Spleen (tissue), 11 donors: Measurements from ENCODE around the gene NFASC. TPM values are rescaled to one million over a fixed set of nuclear protein-coding genes. Genes with fewer than 3 reads are reported as not detected.

Experiments used
- DNase-seq: peaks from one replicate; pipeline ENCODE4 v3.0.0-alpha.2; 2020
- H3K27ac ChIP-seq, 8 donors: fragments of 200-600 bp; sonication (generic) in 7 of 8; 1 replicate in 4 of 8; 2 replicates in 4 of 8; pipeline versions ENCODE4 v1.5.0 to v1.8.0; 2016 to 2021; ENCODE audit warnings: inconsistent platforms in 4 of 8, mild to moderate bottlenecking in 4 of 8, moderate library complexity in 1 of 8
- H3K27me3 ChIP-seq, 7 donors: fragments of 200-600 bp; sonication (generic) in 6 of 7; replicated peaks in 1 of 7; 1 replicate in 4 of 7; 2 replicates in 3 of 7; pipeline versions ENCODE4 v1.5.0 to v1.8.0; 2016 to 2021; ENCODE audit warnings: inconsistent platforms in 3 of 7, mild to moderate bottlenecking in 1 of 7
- H3K36me3 ChIP-seq, 6 donors: fragments of 200-600 bp; sonication (generic) in 5 of 6; 1 replicate in 4 of 6; 2 replicates in 2 of 6; pipeline versions ENCODE4 v1.5.0 to v1.8.0; 2016 to 2021; ENCODE audit warnings: inconsistent platforms in 2 of 6
- H3K4me1 ChIP-seq, 6 donors: fragments of 200-600 bp; sonication (generic) in 5 of 6; 1 replicate in 3 of 6; 2 replicates in 3 of 6; pipeline versions ENCODE4 v1.5.0 to v1.8.0; 2016 to 2021; ENCODE audit warnings: inconsistent platforms in 3 of 6
- H3K4me3 ChIP-seq, 8 donors: fragments of 200-600 bp; sonication (generic) in 7 of 8; 1 replicate in 4 of 8; 2 replicates in 4 of 8; pipeline versions ENCODE4 v1.5.0 to v1.8.0; 2016 to 2021; ENCODE audit warnings: inconsistent platforms in 4 of 8, mild to moderate bottlenecking in 4 of 8, moderate library complexity in 2 of 8
- H3K9me3 ChIP-seq, 8 donors: fragments of 200-600 bp; sonication (generic) in 7 of 8; 1 replicate in 4 of 8; 2 replicates in 4 of 8; pipeline versions ENCODE4 v1.5.0 to v1.8.0; 2016 to 2021; ENCODE audit warnings: inconsistent platforms in 4 of 8
- POLR2A ChIP-seq, 3 donors: fragments of 450-650 bp; IDR thresholded peaks; one replicate each; pipeline ENCODE4 v1.5.1; 2017; ENCODE audit warnings: antibody characterized with exemption in 3 of 3, mild to moderate bottlenecking in 1 of 3
- POLR2AphosphoS5 ChIP-seq, 3 donors: sonication (generic); formaldehyde crosslinking; IDR thresholded peaks; one replicate each; pipeline ENCODE4 v1.5.1; 2017; ENCODE audit warnings: antibody characterized with exemption in 3 of 3
- WGBS, 5 donors: extraction: QIAGEN DNeasy Blood & Tissue Kit in 3 of 5; methylation state at CpG; one replicate each; pipeline versions ENCODE4 v1.1.5 to v1.1.7; 2013 to 2018; 5-methylcytosine and 5-hydroxymethylcytosine counted together
- intact Hi-C: fragments of 100-400 bp; cut with DNase I; formaldehyde crosslinking; loops from one replicate; pipeline ENCODE4 v1.15.0; 2023; ENCODE audit warnings: low total_unique reads
- polyA plus RNA-seq, 3 donors: library from polyadenylated mRNA; stranded (reverse); fragments of 200-250 nt; gene quantifications; one replicate each; pipeline ENCODE4 v1.2.1, GENCODE V29; 2013
- total RNA-seq, 7 donors: library from RNA; depleted of rRNA in 3 of 7; stranded (reverse); fragments of >200 nt in 3 of 7; fragmentation: NEBNext Ultra II Directional in 4 of 7; extraction: Animal tissue kit (Norgen Biotek cat#: 25700) in 4 of 7; gene quantifications; one replicate each; pipeline versions ENCODE4 v1.1.0 to v1.2.1, GENCODE V29; 2016 to 2021
- TF ChIP-seq, protein P1 (sequence below), 11 experiments: fragments of 200-600 bp in 7 of 11; fragments of 450-650 bp in 4 of 11; sonication (generic) in 4 of 11; IDR thresholded peaks in 8 of 11; conservative IDR thresholded peaks in 3 of 11; 1 replicate in 7 of 11; 2 replicates in 4 of 11; pipeline versions ENCODE4 v1.4.0 to v1.8.0; 2016 to 2021; ENCODE audit warnings: antibody characterized with exemption in 11 of 11, inconsistent platforms in 4 of 11, mild to moderate bottlenecking in 1 of 11
- donor health status: healthy with polysubstance abuse.
- donor health status: DM: no; HTN: no; CAD: no; lungs with moderate emphysema.
- donor health status: DM: no; HTN: no; CAD: no.
- donor health status: Bipolar disorder and iron deficiency.
- donor health status: healthy.
- donor health status: DM: no; HTN: no; CAD: no.
- donor health status: DM: yes; HTN: yes; CAD: no.

The NFASC gene
- total and polyA plus RNA-seq, 10 donors, result 2.8 to 60.3 (median 23.1) TPM

DNA sequence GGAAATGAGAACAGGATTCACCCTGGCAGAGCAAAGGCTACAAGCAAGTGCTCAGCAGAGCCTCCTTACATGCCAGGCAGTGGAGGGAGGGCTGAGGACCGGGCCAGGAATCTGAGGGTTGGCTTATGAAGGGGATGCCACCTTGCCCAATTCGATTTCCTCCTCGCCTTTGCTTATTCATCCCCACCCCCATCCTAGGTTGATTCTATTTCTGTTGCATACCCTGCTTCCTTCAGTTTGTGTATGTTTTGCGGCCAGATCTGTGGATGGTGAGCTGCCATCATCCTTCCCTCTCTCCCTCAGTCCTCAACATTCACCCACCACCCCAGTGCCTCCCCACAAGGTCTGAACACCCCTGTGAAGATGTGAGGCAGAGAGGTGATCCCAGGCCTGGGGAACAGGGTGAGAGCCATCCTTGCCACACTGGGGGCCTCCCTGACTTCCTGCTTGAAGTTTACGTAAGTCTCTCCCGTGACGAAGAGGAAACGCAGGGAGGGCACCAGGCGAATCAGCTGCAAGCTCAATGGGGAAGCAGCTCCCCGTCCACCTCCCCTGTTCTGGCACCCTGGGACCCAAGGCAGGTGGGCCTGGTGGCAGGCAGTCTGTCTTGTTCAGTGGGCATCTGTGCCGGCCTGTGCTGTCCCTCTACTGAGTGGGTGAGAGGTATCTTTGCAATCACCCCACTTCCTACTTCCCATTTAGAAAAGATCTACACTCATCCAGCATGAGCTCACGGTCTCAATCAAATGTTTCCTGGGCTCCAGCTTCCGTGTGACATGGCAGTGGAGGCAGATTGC lies 121.7 kb downstream of the NFASC start:
- Histone ChIP-seq H3K36me3 (peaks cover 0 to 12% (median 0%) of the 10 kb centered on the region in 6 donors), H3K9me3 (no peaks in the 10 kb centered on the region), H3K27ac (peak overlapping the region in 7 of 8 donors; percentile 51 to 92 (median 81)), H3K27me3 (peaks cover 0 to 11% (median 0%) of the 10 kb centered on the region in 7 donors), H3K4me1 (peaks cover 0 to 33% (median 7%) of the 10 kb centered on the region in 6 donors), H3K4me3 (peak overlapping the region in 1 of 8 donors; percentile 59)
- DNase-seq, result peak; percentile 90
- intact Hi-C loops, result no loop called here
- 22 to 38% (median 30%) methylated on average over 13 of the region's 13 CpGs for whole genome bisulfite sequencing, 5 donors
- TF ChIP-seq POLR2AphosphoS5 (IDR thresholded peaks at IDR 0.05), result peak; percentile 42 to 56 (median 52)
- TF ChIP-seq, protein P1, sequence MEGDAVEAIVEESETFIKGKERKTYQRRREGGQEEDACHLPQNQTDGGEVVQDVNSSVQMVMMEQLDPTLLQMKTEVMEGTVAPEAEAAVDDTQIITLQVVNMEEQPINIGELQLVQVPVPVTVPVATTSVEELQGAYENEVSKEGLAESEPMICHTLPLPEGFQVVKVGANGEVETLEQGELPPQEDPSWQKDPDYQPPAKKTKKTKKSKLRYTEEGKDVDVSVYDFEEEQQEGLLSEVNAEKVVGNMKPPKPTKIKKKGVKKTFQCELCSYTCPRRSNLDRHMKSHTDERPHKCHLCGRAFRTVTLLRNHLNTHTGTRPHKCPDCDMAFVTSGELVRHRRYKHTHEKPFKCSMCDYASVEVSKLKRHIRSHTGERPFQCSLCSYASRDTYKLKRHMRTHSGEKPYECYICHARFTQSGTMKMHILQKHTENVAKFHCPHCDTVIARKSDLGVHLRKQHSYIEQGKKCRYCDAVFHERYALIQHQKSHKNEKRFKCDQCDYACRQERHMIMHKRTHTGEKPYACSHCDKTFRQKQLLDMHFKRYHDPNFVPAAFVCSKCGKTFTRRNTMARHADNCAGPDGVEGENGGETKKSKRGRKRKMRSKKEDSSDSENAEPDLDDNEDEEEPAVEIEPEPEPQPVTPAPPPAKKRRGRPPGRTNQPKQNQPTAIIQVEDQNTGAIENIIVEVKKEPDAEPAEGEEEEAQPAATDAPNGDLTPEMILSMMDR (IDR thresholded peaks at IDR 0.05 in 8 of 11, conservative IDR thresholded peaks at IDR 0.05 in 3 of 11), result no peak
- no peak for TF ChIP-seq POLR2A (IDR thresholded peaks at IDR 0.05)

DNA sequence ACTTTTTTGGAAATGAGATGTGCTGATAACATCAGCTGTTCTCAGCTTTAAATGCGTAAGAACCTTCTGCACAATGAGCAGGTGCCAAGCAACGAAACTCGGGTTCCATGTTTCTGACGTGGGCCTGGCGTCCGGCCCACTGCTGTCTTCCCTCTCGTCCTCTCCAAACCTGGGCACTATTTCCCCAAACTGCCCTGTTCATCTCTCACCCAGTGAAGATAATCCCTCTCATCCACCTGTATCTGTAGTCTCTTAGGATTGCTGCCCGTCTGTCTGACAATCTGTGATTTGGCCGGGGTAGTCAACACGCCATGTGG lies 122.3 kb downstream of the NFASC start:
- H3K27me3 ChIP-seq, result peaks cover 0 to 11% (median 0%) of the 10 kb centered on the region in 7 donors
- H3K36me3 ChIP-seq, result peaks cover 0 to 12% (median 0%) of the 10 kb centered on the region in 6 donors
- DNase-seq, result no peak
- H3K4me3 ChIP-seq, result peak overlapping the region in 1 of 8 donors; percentile 59
- H3K4me1 ChIP-seq, result peaks cover 0 to 39% (median 7%) of the 10 kb centered on the region in 6 donors
- TF ChIP-seq POLR2AphosphoS5 (IDR thresholded peaks at IDR 0.05) (no peak), POLR2A (IDR thresholded peaks at IDR 0.05) (no peak)
- TF ChIP-seq, protein P1 (IDR thresholded peaks at IDR 0.05 in 8 of 11, conservative IDR thresholded peaks at IDR 0.05 in 3 of 11), result no peak
- H3K9me3 ChIP-seq, result no peaks in the 10 kb centered on the region
- WGBS, 5 donors, result 86 to 91% (median 89%) methylated on average over 10 of the region's 10 CpGs
- peak overlapping the region in 7 of 8 donors; percentile 51 to 92 (median 81) for H3K27ac ChIP-seq
- intact Hi-C loops, result no loop called here

DNA sequence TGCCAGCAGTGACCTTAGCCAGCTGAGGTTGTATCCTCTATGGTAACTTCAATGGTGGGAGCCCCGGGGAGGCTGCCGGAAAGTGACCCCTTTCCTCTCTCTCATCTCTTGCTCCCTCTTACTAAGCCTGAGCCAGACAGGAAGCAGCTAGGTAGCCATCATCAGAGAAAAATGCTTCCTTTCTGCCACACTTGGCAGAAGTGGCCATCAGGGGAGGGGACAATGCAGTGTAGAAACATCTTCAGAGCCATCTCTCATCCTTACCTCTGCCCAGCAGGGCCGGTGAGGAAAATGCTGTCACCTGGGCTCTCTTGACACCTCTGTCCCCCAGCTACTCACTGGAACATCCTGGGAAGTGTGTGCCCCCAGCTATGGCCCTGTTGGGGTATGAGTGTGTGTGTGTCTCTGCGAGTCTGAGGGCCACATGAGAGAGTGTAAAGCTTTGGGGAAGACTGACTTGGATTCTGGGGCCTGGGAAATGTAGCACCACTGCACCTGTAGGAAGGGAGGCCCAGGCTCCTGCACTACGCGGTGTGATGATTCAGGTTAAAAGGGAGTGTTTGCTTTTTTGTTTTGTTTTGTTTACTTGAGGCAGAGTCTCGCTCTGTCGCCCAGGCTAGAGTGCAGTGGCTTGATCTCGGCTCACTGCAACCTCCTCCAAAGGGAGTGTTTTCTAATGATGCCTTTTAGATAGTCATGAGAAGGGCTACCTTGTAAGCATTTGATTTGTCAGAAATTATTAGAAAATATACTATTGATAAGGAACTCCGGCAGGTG lies 123.6 kb downstream of the NFASC start:
- H3K36me3 ChIP-seq, result peaks cover 0 to 4% (median 0%) of the 10 kb centered on the region in 6 donors
- H3K9me3 ChIP-seq, result no peaks in the 10 kb centered on the region
- peaks cover 0 to 40% (median 7%) of the 10 kb centered on the region in 6 donors for H3K4me1 ChIP-seq
- intact Hi-C loops, result no loop called here
- peak overlapping the region in 2 of 8 donors; percentile 5 to 92 for H3K27ac ChIP-seq
- 87 to 92% (median 89%) methylated on average over 10 of the region's 10 CpGs for WGBS, 5 donors
- H3K27me3 ChIP-seq, result peaks cover 0 to 8% (median 0%) of the 10 kb centered on the region in 7 donors
- DNase-seq, result no peak
- TF ChIP-seq POLR2A (IDR thresholded peaks at IDR 0.05), result no peak
- no peak for TF ChIP-seq POLR2AphosphoS5 (IDR thresholded peaks at IDR 0.05)
- TF ChIP-seq, protein P1 (IDR thresholded peaks at IDR 0.05 in 8 of 11, conservative IDR thresholded peaks at IDR 0.05 in 3 of 11), result no peak
- H3K4me3 ChIP-seq, result peak overlapping the region in 1 of 8 donors; percentile 59
